GM12878 (cell line): ENCODE measurements around the gene TLE3.

Source experiments
- CREB1 ChIP-seq: IDR thresholded peaks from 2 replicates; pipeline ENCODE4 v1.6.1; 2012; ENCODE audit warnings: low read depth, mild to moderate bottlenecking, inconsistent platforms
- CREM ChIP-seq: IDR thresholded peaks from 2 replicates; pipeline ENCODE4 v1.6.1; 2014; ENCODE audit warnings: antibody characterized with exemption, low read depth
- DPF2 ChIP-seq: fragments of 450-650 bp; IDR thresholded peaks from 2 replicates; pipeline ENCODE4 v1.6.1; 2017; ENCODE audit warnings: mild to moderate bottlenecking
- HDAC2 ChIP-seq: fragments of 200-600 bp; sonication (generic); IDR thresholded peaks from 2 replicates; pipeline ENCODE4 v1.6.1; 2017
- POLR2A ChIP-seq: IDR thresholded peaks from 2 replicates; pipeline ENCODE4 v1.6.1; 2011; ENCODE audit warnings: low read depth, mild to moderate bottlenecking, low read length
- SPI1 ChIP-seq: IDR thresholded peaks from 2 replicates; pipeline ENCODE4 v1.6.1; 2011; ENCODE audit warnings: low read depth, mild to moderate bottlenecking, low read length, moderate library complexity, borderline replicate concordance; ENCODE audit not compliant: insufficient read depth
- ZNF207 ChIP-seq: fragments of 450-650 bp; IDR thresholded peaks from 2 replicates; pipeline ENCODE4 v1.6.1; 2014; ENCODE audit warnings: antibody characterized with exemption, mild to moderate bottlenecking, borderline replicate concordance
- TF ChIP-seq, protein P1 (sequence below): IDR thresholded peaks from 2 replicates; pipeline ENCODE4 v1.6.1; 2011; ENCODE audit warnings: borderline replicate concordance, low read depth, mild to moderate bottlenecking, moderate library complexity, mixed read lengths, low read length; ENCODE audit not compliant: insufficient read depth; ENCODE audit errors: extremely low read length

DNA sequence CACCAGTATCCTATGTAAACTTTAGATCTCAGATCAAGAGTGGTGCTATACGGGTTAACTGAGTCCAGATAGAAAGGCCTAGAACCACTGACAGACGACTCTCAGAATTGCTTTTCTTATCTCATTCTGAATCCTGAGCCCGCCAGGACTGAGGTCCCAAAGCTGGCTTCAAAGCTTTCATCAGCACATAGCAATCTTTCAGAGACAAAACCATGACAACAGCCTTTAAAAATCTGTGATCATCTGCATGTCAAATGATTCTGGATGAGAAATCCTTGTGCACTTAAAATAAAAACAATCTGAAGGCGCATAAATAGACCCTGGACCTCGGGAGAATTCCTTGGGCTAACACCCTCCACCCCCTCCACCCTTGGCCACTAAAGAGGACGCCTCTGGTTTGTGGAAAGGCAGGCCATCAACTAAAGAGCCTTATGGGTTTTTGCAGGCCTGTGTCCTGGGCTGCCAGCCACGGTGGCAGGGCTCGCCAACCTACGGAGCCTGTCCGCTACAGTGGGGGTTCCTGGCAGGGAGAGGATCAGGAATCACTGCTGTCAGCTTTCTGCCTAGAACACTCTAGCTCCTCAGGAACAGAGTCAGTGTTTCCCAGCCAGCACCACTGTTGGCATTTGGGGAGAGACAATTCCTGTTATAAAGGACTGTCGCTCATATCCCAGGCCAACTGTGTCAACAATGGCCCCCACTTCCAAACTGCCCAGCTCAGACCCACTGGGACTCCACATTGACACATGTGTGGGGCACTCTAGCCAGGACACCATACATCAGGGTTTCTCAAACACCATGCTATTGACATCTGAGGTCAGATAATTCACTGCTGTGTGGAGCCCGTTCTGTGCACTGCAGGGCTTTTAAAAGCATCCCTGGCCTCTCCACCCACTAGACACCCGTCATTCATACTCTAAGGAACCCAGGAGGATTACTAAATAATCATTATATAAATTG is 20.2 kb downstream of the TLE3 start:
- TF ChIP-seq CREB1 (no peak), CREM (no peak), POLR2A (no peak), SPI1 (no peak), DPF2 (no peak), ZNF207 (no peak), HDAC2 (no peak)
- TF ChIP-seq, protein P1, sequence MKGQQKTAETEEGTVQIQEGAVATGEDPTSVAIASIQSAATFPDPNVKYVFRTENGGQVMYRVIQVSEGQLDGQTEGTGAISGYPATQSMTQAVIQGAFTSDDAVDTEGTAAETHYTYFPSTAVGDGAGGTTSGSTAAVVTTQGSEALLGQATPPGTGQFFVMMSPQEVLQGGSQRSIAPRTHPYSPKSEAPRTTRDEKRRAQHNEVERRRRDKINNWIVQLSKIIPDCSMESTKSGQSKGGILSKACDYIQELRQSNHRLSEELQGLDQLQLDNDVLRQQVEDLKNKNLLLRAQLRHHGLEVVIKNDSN = no peak
